ENCODE data around the gene C11orf71.
A peak's percentile ranks its signal among the peaks of the same experiment; 100 is the strongest.

C11orf71 gene, protein sequence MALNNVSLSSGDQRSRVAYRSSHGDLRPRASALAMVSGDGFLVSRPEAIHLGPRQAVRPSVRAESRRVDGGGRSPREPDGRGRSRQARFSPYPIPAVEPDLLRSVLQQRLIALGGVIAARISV

GRCh38 chr11:114400216-114400914 is at the start of gene C11orf71, which contains the start of gene RBM7:
C11orf71 (minus strand) TSS chr11:114400511; CDS start chr11:114400331, 180 bp downstream.
RBM7 (plus strand) TSS chr11:114400666; CDS start chr11:114400672, 6 bp downstream.
- DNase-seq, result peak; percentile 99

- no peak for DNase-seq
Measured at GRCh38 chr11:114449845-114450244, 49.5 kb upstream of the C11orf71 start.

DNA sequence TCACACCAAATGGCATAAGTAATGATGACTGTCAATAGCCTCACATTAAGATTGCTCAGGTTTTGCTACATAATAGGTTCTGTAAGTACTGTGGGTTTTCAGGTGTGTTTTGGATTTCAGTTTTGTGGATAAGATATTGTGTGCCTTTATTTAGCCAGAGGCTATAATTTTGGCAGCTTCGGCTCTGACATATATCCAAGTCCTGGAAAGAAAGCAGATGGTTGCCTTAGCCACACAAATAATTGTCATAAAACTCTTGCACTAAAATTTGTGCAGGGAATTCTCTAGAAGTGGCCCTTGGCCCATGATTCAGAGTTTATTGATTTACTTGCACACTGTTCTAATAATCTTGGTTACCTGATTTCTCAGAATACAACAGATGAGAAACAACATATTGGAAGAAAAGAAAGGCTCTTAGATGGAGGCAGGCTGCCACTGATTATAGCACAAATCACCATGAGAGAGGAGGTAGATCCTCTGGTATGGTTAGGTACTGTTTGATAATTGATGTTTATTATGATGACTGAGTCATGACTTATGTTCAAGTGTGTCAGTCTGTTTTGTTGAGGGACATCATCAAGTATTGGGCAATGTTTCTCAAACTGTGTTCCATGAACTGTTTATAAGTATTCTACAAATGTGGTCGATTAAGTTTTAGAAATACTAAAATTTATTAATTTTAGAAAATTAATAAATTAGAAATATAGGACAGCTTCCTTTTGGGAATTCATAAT is 48.6 kb upstream of the C11orf71 start:
- DNase-seq, result peak; percentile 14

DNA sequence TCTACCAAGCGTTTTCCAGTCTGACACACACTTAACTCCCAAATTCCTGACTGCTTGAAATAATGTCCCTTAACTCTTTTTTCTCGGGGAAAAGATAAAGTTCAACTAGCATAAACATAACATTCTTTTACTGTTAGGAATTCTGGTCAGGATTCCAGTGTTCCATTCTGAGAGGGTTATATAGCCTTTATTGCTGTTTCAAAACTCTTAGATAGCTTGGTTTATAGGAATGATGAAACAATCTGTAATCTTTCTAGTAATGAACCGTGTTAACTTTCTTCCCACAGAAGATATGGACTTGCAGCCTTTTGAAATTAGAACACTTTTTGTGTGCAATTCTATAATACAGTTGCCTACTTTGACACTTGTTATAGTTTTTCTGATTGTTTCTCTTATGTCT is 47.6 kb upstream of the C11orf71 start:
- no peak for DNase-seq

DNA sequence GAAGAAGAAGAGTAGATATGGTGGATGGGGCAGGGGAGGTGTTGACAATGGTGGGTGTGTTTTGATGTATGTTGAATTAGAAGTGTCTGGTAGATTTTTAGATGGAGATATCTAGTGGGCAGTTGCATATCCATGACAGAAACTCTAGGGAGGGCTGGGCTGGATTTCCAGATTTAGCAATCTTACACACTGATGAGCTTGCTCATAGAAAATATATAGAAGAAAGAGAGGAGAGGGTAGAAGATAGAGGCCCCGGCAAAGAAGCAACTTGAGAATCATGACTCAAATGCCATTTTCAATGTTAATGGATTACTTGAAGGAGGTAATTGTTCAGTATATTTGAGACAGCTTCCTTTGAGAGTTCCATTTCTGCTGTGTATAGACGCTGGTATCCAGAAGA is 47.1 kb upstream of the C11orf71 start:
- DNase-seq, result no peak

DNA sequence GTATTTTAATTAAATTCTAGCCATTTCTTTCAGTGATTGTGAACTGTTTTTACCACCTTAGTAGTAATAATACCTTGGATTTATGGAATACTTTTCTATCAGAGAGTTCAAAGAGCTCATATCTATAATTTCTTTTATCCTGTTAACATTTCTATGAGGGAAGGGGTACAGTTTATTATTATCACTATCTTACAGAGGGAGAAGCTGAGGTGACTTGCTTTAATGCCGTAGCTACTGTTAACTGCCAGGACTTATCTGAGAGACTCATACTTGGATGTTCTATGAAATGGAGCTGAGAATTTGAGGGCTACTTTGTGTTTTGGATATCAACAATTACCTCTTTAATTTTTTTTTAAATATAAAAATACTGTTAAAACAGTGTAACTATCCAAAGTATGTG is 42.2 kb upstream of the C11orf71 start:
- no peak for DNase-seq

DNA sequence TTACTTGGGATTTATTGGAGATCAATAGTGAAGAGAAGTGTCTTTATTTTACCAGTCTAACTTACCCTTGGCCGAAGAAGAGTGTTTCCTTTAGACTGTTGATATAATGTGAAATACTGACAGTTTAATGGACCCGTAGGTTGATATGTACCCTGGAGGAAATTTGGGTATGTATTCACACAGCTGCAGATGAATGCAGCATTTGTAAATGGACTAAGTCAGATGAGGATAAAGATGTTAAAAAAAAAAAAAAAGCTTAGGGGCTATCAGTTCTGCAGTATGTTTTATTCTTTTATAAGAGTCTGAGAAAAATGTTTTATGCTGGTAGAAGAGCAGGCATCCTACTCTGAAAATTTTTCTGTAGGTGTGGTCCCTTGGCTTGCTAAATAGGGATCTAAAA is 41.6 kb upstream of the C11orf71 start:
- no peak for DNase-seq

DNA sequence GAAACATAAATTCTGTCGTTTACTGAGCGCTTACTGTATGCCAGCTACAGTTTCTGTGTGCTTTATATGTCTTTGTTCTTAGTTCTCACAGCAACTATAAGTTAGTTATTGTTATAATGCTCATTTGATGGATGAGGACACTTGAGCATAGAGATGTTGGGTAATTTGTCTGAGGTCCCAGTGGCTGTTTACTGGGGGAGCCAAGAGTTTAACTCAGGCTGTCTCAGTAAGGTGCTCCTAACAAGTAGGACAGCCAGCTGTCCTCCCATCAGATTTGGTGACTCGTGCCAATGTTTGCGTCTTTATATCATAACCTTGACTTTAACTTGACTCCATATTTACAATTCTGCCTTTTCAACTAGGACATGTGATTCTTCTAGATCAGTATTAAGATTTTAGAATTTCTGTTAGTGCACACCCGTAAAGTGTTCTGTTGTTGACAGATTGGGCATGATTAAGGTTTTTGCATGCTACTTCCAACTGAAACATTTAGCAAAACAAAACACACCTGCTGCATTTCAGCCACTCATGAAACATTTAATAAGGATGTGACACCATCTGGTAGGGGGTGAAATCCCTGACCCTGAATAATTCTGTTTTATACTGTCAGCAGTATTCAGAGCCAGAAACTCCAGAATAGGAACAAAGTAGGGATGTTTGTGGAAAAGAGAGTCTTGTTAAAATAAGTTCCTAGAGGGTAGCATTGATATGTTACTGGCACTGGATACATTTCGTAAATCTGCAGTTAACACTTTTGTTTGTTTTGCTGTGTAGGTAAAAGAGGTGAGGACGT is 40.9 kb upstream of the C11orf71 start:
- DNase-seq, result peak; percentile 12

DNA sequence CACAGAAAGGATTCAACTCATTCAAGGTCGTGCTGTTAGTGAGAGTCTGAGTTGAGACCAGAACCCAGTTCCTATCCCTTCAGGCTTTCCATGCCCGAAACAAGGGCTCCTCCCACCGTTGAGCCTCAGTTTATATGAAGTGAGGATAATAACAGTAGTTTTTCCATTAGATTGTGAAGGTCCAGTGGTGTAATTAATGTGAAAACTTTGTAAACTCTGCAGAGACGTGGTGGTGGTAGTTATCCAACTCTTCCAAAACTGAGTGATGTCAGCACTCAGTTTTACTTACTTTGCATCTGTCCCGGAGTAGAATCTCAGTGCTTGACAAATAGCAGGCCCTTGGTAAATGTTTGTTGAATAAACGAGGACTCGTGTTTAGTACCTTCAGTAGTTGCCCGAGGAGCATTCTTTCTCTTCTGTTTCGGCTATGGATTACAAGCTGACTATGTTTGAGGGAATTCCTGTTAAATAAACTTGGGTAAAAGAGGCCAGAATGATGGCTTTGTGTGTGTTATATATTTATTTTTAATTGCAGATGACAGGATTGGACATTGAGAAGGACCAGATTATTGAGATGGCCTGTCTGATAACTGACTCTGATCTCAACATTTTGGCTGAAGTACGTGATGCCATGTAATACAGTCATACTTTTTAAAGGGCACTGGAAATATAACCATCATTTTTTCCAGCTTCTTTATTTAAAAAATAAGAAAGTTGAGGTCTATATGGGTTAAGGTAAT is 40.0 kb upstream of the C11orf71 start:
- peak; percentile 47 for DNase-seq

- DNase-seq, result peak; percentile 98
Measured at GRCh38 chr11:114439229-114440120, 39.2 kb upstream of the C11orf71 start, which contains the start of gene REXO2. REXO2 (plus strand) TSS chr11:114439467; CDS start chr11:114439529, 62 bp downstream.

GRCh38 chr11:114438303-114438702 is 38.0 kb upstream of the C11orf71 start:
- no peak for DNase-seq

- no peak for DNase-seq
Measured at GRCh38 chr11:114433376-114433775, 33.1 kb upstream of the C11orf71 start.

DNA sequence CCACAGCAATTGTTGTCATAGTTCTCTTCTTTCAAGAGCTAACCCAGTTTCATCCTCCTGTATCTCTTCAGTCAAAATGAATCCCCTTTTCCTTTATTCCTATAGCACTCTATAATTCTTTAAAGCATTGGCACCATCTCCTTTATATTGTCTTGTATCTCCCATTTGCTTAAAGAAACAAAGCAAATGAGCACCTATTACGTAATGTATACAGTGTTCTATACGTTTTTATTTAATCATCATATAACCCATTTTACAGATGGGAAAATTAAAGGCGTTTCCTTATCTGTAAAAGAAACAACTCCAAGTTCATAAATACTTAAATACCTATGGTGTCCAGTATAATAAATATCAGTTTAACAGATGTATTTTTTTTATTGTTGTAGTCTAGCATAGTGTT is 32.6 kb upstream of the C11orf71 start:
- DNase-seq, result no peak

DNA sequence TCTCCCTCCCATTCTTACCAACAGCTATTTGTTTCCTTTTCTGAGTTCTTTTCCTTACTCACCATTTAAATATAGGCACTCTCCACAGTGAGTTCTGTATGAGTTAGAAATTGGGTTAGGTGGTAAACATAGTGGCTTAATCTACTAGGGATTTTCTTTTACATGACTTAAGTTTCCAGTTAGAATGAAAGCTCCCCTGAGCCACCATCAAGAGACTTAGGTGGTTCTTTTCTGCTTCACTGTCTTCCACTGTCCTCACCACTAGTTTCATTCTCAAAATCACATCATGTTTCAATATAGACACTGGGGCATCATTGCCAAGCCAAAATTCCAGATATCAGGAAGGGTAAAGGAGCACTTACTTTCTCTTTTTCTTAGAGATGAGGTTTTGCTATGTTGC is 30.0 kb upstream of the C11orf71 start:
- DNase-seq, result no peak

GRCh38 chr11:114426280-114426679 is 26.0 kb upstream of the C11orf71 start:
- DNase-seq, result no peak

- no peak for DNase-seq
Measured at GRCh38 chr11:114416441-114416961, 16.2 kb upstream of the C11orf71 start.

DNA sequence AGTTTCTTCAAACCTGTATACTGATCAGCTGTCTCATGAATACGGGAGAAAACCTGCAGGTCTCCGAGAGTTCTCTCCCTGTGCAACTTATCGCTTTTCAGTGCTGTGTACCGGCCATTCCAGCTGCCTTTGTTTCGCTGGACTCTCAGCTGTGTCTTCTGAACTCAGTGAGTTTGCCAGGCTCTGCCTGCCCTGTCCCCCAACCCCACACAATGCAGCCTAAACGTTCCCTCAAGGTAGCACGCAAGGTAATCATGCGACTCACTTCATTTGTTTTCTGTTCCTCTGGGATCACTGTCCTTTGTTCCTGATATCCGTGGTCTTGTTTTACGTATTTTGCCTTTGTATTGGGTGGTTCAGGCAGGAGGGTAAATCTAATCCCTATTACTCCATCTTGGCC is 13.6 kb upstream of the C11orf71 start:
- DNase-seq, result no peak

DNA sequence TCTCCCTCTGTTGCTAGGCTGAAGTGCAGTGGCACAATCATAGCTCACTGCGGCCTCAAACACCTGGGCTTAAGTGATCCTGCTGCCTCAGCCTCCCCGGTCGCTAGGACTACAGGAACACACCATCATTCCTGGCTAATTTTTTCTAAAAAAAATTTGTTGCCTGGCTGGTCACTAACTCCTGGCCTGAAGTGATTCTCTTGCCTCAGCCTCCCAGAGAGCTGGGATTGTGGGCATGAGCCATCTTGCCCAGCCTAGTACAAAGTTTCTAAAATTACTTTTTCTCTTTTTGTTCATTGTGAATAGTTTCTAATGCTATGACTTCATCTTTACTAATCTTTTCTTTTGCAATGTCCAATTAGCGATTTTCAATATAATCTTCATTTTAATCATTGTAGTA is 12.6 kb upstream of the C11orf71 start:
- no peak for DNase-seq

DNA sequence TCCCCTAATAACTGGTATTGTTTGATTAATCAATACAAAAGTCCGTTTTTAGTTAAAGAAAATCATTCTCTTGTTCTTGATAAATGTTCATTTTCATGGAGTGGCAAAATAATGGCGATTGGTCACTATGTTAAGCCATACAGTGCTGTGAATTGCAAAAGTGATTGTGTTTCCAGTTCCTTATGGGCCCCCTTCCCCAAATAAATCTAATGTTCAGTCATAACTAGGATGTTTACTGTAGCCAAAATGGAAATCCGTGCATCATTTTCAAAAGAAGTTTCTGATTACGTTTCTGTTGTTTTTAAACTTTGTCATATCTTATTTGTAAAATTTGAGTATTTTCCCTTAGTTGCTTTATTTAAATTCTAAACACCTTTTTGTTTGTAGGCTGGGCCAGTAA is 1.0 kb upstream of the C11orf71 start:
- DNase-seq, result peak; percentile 13

- no peak for DNase-seq
Measured at GRCh38 chr11:114400915-114401223, 558 bp upstream of the C11orf71 start.

GRCh38 chr11:114399490-114400215 is 658 bp downstream of the C11orf71 start:
- DNase-seq, result peak; percentile 91
